ENCODE data around the gene SMO.

GRCh38 chr7:129208667-129209066, 20.2 kb downstream of the SMO start:
- TF ChIP-seq, protein P1, sequence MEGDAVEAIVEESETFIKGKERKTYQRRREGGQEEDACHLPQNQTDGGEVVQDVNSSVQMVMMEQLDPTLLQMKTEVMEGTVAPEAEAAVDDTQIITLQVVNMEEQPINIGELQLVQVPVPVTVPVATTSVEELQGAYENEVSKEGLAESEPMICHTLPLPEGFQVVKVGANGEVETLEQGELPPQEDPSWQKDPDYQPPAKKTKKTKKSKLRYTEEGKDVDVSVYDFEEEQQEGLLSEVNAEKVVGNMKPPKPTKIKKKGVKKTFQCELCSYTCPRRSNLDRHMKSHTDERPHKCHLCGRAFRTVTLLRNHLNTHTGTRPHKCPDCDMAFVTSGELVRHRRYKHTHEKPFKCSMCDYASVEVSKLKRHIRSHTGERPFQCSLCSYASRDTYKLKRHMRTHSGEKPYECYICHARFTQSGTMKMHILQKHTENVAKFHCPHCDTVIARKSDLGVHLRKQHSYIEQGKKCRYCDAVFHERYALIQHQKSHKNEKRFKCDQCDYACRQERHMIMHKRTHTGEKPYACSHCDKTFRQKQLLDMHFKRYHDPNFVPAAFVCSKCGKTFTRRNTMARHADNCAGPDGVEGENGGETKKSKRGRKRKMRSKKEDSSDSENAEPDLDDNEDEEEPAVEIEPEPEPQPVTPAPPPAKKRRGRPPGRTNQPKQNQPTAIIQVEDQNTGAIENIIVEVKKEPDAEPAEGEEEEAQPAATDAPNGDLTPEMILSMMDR (IDR thresholded peaks at IDR 0.05; ENCODE audit: low read depth, low read length, missing input control) = no peak
- TF ChIP-seq JUND (IDR thresholded peaks at IDR 0.05) (no peak), TAF1 (conservative IDR thresholded peaks at IDR 0.05) (no peak)

Measured in liver (tissue), 3 donors.